A549 (cell line): ENCODE measurements around the gene LVRN. TPM values are rescaled to one million over a fixed set of nuclear protein-coding genes. Genes with fewer than 3 reads are reported as not detected.

ENCODE experiments used
- ATAC-seq, 2 experiments: fragments of 200-7000 bp in 1 of 2; fragments of >200 bp in 1 of 2; cut with Nextera tagmentation in 1 of 2; cut with Tn5 transposase in 1 of 2; 3 replicates each; pipeline versions ENCODE4 v1.8.0 to v1.9.1; 2018 to 2020; ENCODE audit warnings: mild to moderate bottlenecking in 1 of 2, moderate library complexity in 1 of 2
- CTCF ChIA-PET: fragments of 300-600 bp; sonication (Branson Sonifier 250); formaldehyde crosslinking; extraction: SDS; loops from one replicate; lab custom pipeline; 2021; ENCODE audit warnings: antibody characterized with exemption, inconsistent platforms; lab: Yijun Ruan, JAX
- POLR2A ChIA-PET: fragments of 350-600 bp; formaldehyde crosslinking; extraction: SDS; loops from one replicate; lab custom pipeline; 2021; ENCODE audit warnings: antibody characterized with exemption, inconsistent platforms; lab: Yijun Ruan, JAX
- DNase-seq, 2 experiments: peaks; one replicate each; pipeline versions ENCODE4 v3.0.0 to v3.0.0-alpha.2; 2011 to 2016; ENCODE audit warnings: low read depth in 1 of 2, low spot score in 1 of 2
- FAIRE-seq: peaks from 2 replicates; lab custom pipeline; 2011; peaks lifted over from hg19 to GRCh38; lab: Jason Lieb, UNC
- H3K27ac ChIP-seq, 2 experiments: fragments of >200 bp; sonication (Bioruptor Twin); formaldehyde crosslinking; 3 replicates each; pipeline ENCODE4 v1.5.1; 2016 to 2017
- H3K4me1 ChIP-seq: fragments of >200 bp; sonication (Bioruptor Twin); formaldehyde crosslinking; 3 replicates; pipeline ENCODE4 v1.6.1; 2016
- H3K4me2 ChIP-seq: fragments of >200 bp; sonication (Bioruptor Twin); formaldehyde crosslinking; 3 replicates; pipeline ENCODE4 v1.6.1; 2016
- H3K4me3 ChIP-seq: fragments of >200 bp; sonication (Bioruptor Twin); formaldehyde crosslinking; 3 replicates; pipeline ENCODE4 v1.5.1; 2016
- H3K9me3 ChIP-seq: fragments of >200 bp; sonication (Bioruptor Twin); formaldehyde crosslinking; 3 replicates; pipeline ENCODE4 v1.6.1; 2016
- BCL3 ChIP-seq: fragments of >200 bp; sonication (Bioruptor Twin); formaldehyde crosslinking; IDR thresholded peaks from 3 replicates; pipeline ENCODE4 v1.6.1; 2016
- BHLHE40 ChIP-seq: IDR thresholded peaks from 2 replicates; pipeline ENCODE4 v1.6.1; 2012; ENCODE audit warnings: low read depth, low read length, inconsistent platforms
- CBX2 ChIP-seq: fragments of 200-600 bp; sonication (generic); IDR thresholded peaks from 2 replicates; pipeline ENCODE4 v1.6.1; 2016; ENCODE audit warnings: low read depth, mild to moderate bottlenecking, borderline replicate concordance
- CBX8 ChIP-seq: fragments of 200-600 bp; sonication (generic); IDR thresholded peaks from 2 replicates; pipeline ENCODE4 v1.6.1; 2016
- CHD2 ChIP-seq: fragments of 150-350 bp; IDR thresholded peaks from 2 replicates; pipeline ENCODE4 v1.6.1; 2014; ENCODE audit warnings: low read length; ENCODE audit not compliant: partially characterized antibody
- EHF ChIP-seq: fragments of 250-450 bp; sonication (Bioruptor Pico); IDR thresholded peaks from 2 replicates; pipeline ENCODE4 v1.5.0; 2020; ENCODE audit warnings: mild to moderate bottlenecking
- ESRRA ChIP-seq: fragments of 150-350 bp; IDR thresholded peaks from 2 replicates; pipeline ENCODE4 v1.6.1; 2014; ENCODE audit warnings: mild to moderate bottlenecking, low read length, borderline replicate concordance
- FOSB ChIP-seq: fragments of 250-450 bp; sonication (Bioruptor Pico); IDR thresholded peaks from 2 replicates; pipeline ENCODE4 v1.5.0; 2020; ENCODE audit warnings: mild to moderate bottlenecking, moderate library complexity
- FOXS1 ChIP-seq: fragments of 250-450 bp; sonication (Bioruptor Pico); IDR thresholded peaks from 2 replicates; pipeline ENCODE4 v1.5.0; 2020; ENCODE audit warnings: mild to moderate bottlenecking, moderate library complexity
- HDAC2 ChIP-seq: fragments of 200-600 bp; sonication (generic); IDR thresholded peaks from 2 replicates; pipeline ENCODE4 v1.6.1; 2016
- HEYL ChIP-seq: fragments of 250-450 bp; sonication (Bioruptor Pico); IDR thresholded peaks from 2 replicates; pipeline ENCODE4 v1.8.0; 2021; ENCODE audit warnings: mild to moderate bottlenecking, moderate library complexity
- HMGXB4 ChIP-seq: fragments of 250-450 bp; sonication (Bioruptor Pico); IDR thresholded peaks from 2 replicates; pipeline ENCODE4 v1.5.0; 2021; ENCODE audit warnings: mild to moderate bottlenecking, moderate library complexity, borderline replicate concordance
- HOXA7 ChIP-seq: fragments of 250-450 bp; sonication (Bioruptor Pico); IDR thresholded peaks from 2 replicates; pipeline ENCODE4 v1.5.0; 2020; ENCODE audit warnings: mild to moderate bottlenecking, moderate library complexity
- HOXB13 ChIP-seq: fragments of 250-450 bp; sonication (Bioruptor Pico); IDR thresholded peaks from 2 replicates; pipeline ENCODE4 v1.5.0; 2020; ENCODE audit warnings: low read depth, mild to moderate bottlenecking, moderate library complexity
- HOXB5 ChIP-seq: fragments of 250-450 bp; sonication (Bioruptor Pico); IDR thresholded peaks from 2 replicates; pipeline ENCODE4 v1.5.0; 2020; ENCODE audit warnings: mild to moderate bottlenecking, moderate library complexity
- KDM1A ChIP-seq: fragments of 200-600 bp; sonication (generic); IDR thresholded peaks from 2 replicates; pipeline ENCODE4 v1.6.1; 2016; ENCODE audit warnings: low read depth, mild to moderate bottlenecking
- NPAS2 ChIP-seq: fragments of 250-450 bp; sonication (Bioruptor Pico); IDR thresholded peaks from 2 replicates; pipeline ENCODE4 v1.8.0; 2022; ENCODE audit warnings: mild to moderate bottlenecking, moderate library complexity, borderline replicate concordance
- NR3C1 ChIP-seq: fragments of >200 bp; sonication (Bioruptor Twin); formaldehyde crosslinking; IDR thresholded peaks from 3 replicates; pipeline ENCODE4 v1.6.1; 2017
- PHF8 ChIP-seq: fragments of 200-600 bp; sonication (generic); IDR thresholded peaks from 2 replicates; pipeline ENCODE4 v1.6.1; 2016; ENCODE audit warnings: low read depth, mild to moderate bottlenecking, antibody characterized with exemption, moderate library complexity, borderline replicate concordance
- POLR2A ChIP-seq: IDR thresholded peaks from 2 replicates; pipeline ENCODE4 v1.6.1; 2012; ENCODE audit warnings: mild to moderate bottlenecking, low read length
- POLR2AphosphoS2 ChIP-seq: conservative IDR thresholded peaks from 2 replicates; pipeline ENCODE4 v1.6.1; 2012; ENCODE audit warnings: low read length, improper control_type of control experiment, inconsistent platforms
- RAD21 ChIP-seq, 2 experiments: fragments of >200 bp in 1 of 2; sonication (Bioruptor Twin) in 1 of 2; formaldehyde crosslinking in 1 of 2; IDR thresholded peaks in 1 of 2; conservative IDR thresholded peaks in 1 of 2; 2 replicates in 1 of 2; 3 replicates in 1 of 2; pipeline ENCODE4 v1.6.1; 2012 to 2018; ENCODE audit warnings: inconsistent platforms in 1 of 2
- RCOR1 ChIP-seq: fragments of 150-350 bp; IDR thresholded peaks from 2 replicates; pipeline ENCODE4 v1.6.1; 2014; ENCODE audit warnings: antibody characterized with exemption, low read length, low read depth
- RFX5 ChIP-seq: fragments of 450-650 bp; IDR thresholded peaks from 2 replicates; pipeline ENCODE4 v1.7.1; 2014; ENCODE audit warnings: antibody characterized with exemption, mild to moderate bottlenecking, moderate library complexity
- SMC3 ChIP-seq: fragments of >200 bp; sonication (Bioruptor Twin); formaldehyde crosslinking; IDR thresholded peaks from 3 replicates; pipeline ENCODE4 v1.6.1; 2018; ENCODE audit warnings: inconsistent platforms
- TFCP2L1 ChIP-seq: fragments of 250-450 bp; sonication (Bioruptor Pico); IDR thresholded peaks from 2 replicates; pipeline ENCODE4 v1.5.0; 2021; ENCODE audit warnings: mild to moderate bottlenecking
- TP53 ChIP-seq: fragments of 250-450 bp; sonication (Bioruptor Pico); IDR thresholded peaks from 2 replicates; pipeline ENCODE4 v1.5.0; 2021; ENCODE audit warnings: mild to moderate bottlenecking, moderate library complexity
- ZC3H11A ChIP-seq: fragments of 450-650 bp; IDR thresholded peaks from 2 replicates; pipeline ENCODE4 v1.6.1; 2014; ENCODE audit warnings: antibody characterized with exemption, mild to moderate bottlenecking
- ZNF302 ChIP-seq: fragments of 250-450 bp; sonication (Bioruptor Pico); IDR thresholded peaks from 2 replicates; pipeline ENCODE4 v1.9.0; 2021; ENCODE audit warnings: inconsistent platforms, mild to moderate bottlenecking, moderate library complexity
- WGBS: methylation state at CpG from one replicate; pipeline ENCODE4 v1.1.6; 2017; ENCODE audit errors: missing lambda C conversion rate; 5-methylcytosine and 5-hydroxymethylcytosine counted together
- polyA plus RNA-seq, 4 experiments: library from polyadenylated mRNA; depleted of rRNA in 3 of 4; stranded (reverse); fragments of >200 nt; fragmentation: RNase III in 1 of 4; extraction: RNeasy Plus Mini Kit Qiagen cat#74134 plus additional on column Dnase treatment in 1 of 4; gene quantifications; 2 replicates in 3 of 4; 3 replicates in 1 of 4; pipeline ENCODE4 v1.2.3, GENCODE V29; 2011 to 2017
- TF ChIP-seq, protein P1 (sequence below): fragments of 450-650 bp; IDR thresholded peaks from 2 replicates; pipeline ENCODE4 v1.6.1; 2014; ENCODE audit warnings: antibody characterized with exemption
- TF ChIP-seq, protein P2 (sequence below): IDR thresholded peaks from 2 replicates; pipeline ENCODE4 v1.6.1; 2012
- TF ChIP-seq, protein P3 (sequence below): fragments of 200-600 bp; sonication (generic); IDR thresholded peaks from 2 replicates; pipeline ENCODE4 v1.6.1; 2016; ENCODE audit warnings: antibody characterized with exemption, mild to moderate bottlenecking, moderate library complexity

LVRN gene
- polyA plus RNA-seq, 2 of the 4 experiments (the other 2 are of a cell fraction): 0.06 to 0.16 TPM

DNA sequence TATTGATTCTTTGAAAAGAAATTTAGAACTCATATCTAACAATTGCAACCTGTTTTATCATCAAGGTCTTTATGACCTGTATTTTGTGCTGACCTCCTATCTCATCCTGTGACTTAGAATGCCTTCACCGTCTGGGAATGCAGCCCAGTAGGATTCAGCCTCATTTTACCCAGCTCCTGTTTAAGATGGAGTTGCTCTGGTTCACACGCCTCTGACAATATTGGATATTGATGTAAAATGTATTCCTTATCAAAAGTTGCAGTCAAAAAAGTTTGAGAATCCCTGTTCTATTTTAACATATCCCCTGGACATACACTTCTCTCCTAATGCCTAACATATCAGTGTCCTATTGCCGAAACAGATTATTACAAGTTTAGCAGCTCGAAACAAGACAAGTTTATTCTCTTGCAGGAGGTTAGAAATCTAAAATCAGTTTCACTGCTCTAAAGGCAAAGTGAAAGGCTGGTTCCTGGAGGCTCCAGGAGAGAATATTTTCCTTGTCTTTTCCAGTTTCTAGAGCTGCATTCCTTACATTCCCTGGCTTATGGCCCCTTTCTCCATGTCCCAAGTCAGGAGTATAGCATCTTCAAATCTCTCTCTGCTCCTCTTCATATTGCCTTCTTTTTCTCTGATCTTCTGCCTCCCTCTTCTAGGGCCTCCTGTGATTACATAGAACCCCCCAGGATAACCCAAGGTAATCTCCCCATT lies 31.5 kb upstream of the LVRN start:
- peaks cover 22% of the 10 kb centered on the region; the same call in 1 of the 3 replicates for H3K4me1 ChIP-seq
- no peak overlapping the region for H3K4me3 ChIP-seq
- CTCF ChIA-PET: no interaction called here
- ATAC-seq: peak; percentile 43 to 61; a peak in 4 of 6 replicates
- H3K27ac ChIP-seq: no peak overlapping the region
- no peak overlapping the region; the same call in 2 of the 3 replicates for H3K4me2 ChIP-seq
- no peaks in the 10 kb centered on the region for H3K9me3 ChIP-seq
- FAIRE-seq: no peak
- POLR2A ChIA-PET: interaction anchor here (0.5 kb wide), 1 partner anchor 573 kb away, joined by 3 read pairs; no protein-coding TSS in a partner anchor
- no peak for DNase-seq
- 82% methylated on average over 4 of the region's 4 CpGs for WGBS
- TF ChIP-seq HEYL (CRISPR knock-in tag): peak; percentile 57; the same call in 1 of the 2 replicates
- no peak for TF ChIP-seq RAD21 (conservative IDR thresholded peaks at IDR 0.05 in 1 of 2, IDR thresholded peaks at IDR 0.05 in 1 of 2)
- peak; percentile 66; the same call in 1 of the 2 replicates for TF ChIP-seq HOXA7
- TF ChIP-seq, protein P1, sequence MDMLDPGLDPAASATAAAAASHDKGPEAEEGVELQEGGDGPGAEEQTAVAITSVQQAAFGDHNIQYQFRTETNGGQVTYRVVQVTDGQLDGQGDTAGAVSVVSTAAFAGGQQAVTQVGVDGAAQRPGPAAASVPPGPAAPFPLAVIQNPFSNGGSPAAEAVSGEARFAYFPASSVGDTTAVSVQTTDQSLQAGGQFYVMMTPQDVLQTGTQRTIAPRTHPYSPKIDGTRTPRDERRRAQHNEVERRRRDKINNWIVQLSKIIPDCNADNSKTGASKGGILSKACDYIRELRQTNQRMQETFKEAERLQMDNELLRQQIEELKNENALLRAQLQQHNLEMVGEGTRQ: no peak
- no peak for TF ChIP-seq BCL3
- TF ChIP-seq HDAC2: no peak
- no peak for TF ChIP-seq ZC3H11A
- TF ChIP-seq FOXS1 (CRISPR knock-in tag): peak; percentile 97
- no peak for TF ChIP-seq CBX2
- peak; percentile 89 for TF ChIP-seq FOSB
- no peak for TF ChIP-seq PHF8
- TF ChIP-seq TP53 (CRISPR knock-in tag): no peak
- TF ChIP-seq POLR2A: no peak
- no peak for TF ChIP-seq POLR2AphosphoS2
- no peak for TF ChIP-seq NR3C1
- TF ChIP-seq EHF (CRISPR knock-in tag): peak; percentile 96; the same call in 1 of the 2 replicates
- TF ChIP-seq ZNF302 (CRISPR knock-in tag): peak; percentile 98
- TF ChIP-seq TFCP2L1 (CRISPR knock-in tag): no peak
- no peak for TF ChIP-seq HMGXB4
- TF ChIP-seq RCOR1: no peak
- TF ChIP-seq BHLHE40: no peak
- TF ChIP-seq SMC3: no peak
- TF ChIP-seq, protein P2, sequence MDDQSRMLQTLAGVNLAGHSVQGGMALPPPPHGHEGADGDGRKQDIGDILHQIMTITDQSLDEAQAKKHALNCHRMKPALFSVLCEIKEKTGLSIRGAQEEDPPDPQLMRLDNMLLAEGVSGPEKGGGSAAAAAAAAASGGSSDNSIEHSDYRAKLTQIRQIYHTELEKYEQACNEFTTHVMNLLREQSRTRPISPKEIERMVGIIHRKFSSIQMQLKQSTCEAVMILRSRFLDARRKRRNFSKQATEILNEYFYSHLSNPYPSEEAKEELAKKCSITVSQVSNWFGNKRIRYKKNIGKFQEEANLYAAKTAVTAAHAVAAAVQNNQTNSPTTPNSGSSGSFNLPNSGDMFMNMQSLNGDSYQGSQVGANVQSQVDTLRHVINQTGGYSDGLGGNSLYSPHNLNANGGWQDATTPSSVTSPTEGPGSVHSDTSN: no peak
- no peak for TF ChIP-seq CBX8
- TF ChIP-seq RFX5: no peak
- TF ChIP-seq, protein P3, sequence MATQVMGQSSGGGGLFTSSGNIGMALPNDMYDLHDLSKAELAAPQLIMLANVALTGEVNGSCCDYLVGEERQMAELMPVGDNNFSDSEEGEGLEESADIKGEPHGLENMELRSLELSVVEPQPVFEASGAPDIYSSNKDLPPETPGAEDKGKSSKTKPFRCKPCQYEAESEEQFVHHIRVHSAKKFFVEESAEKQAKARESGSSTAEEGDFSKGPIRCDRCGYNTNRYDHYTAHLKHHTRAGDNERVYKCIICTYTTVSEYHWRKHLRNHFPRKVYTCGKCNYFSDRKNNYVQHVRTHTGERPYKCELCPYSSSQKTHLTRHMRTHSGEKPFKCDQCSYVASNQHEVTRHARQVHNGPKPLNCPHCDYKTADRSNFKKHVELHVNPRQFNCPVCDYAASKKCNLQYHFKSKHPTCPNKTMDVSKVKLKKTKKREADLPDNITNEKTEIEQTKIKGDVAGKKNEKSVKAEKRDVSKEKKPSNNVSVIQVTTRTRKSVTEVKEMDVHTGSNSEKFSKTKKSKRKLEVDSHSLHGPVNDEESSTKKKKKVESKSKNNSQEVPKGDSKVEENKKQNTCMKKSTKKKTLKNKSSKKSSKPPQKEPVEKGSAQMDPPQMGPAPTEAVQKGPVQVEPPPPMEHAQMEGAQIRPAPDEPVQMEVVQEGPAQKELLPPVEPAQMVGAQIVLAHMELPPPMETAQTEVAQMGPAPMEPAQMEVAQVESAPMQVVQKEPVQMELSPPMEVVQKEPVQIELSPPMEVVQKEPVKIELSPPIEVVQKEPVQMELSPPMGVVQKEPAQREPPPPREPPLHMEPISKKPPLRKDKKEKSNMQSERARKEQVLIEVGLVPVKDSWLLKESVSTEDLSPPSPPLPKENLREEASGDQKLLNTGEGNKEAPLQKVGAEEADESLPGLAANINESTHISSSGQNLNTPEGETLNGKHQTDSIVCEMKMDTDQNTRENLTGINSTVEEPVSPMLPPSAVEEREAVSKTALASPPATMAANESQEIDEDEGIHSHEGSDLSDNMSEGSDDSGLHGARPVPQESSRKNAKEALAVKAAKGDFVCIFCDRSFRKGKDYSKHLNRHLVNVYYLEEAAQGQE: no peak
- no peak for TF ChIP-seq ESRRA
- TF ChIP-seq HOXB13: peak; percentile 68; the same call in 1 of the 2 replicates
- TF ChIP-seq NPAS2: no peak
- TF ChIP-seq CHD2: no peak
- TF ChIP-seq KDM1A: no peak
- TF ChIP-seq HOXB5 (CRISPR knock-in tag): peak; percentile 85; the same call in 1 of the 2 replicates
